KMS-11 (cell line): ENCODE results near the gene SLC24A3.

Experiments used
- H2AFZ ChIP-seq: fragments of 200-600 bp; sonication (generic); 2 replicates; pipeline ENCODE4 v1.6.1; 2016; ENCODE audit warnings: antibody characterized with exemption, mixed run types, low read depth
- H3K27ac ChIP-seq: fragments of 200-600 bp; sonication (generic); 2 replicates; pipeline ENCODE4 v1.6.1; 2016; ENCODE audit warnings: mild to moderate bottlenecking, mixed run types
- H3K27me3 ChIP-seq: fragments of 200-600 bp; sonication (generic); 2 replicates; pipeline ENCODE4 v1.6.1; 2017; ENCODE audit warnings: mild to moderate bottlenecking, low read depth, mixed run types, moderate library complexity; ENCODE audit not compliant: insufficient read depth
- H3K36me3 ChIP-seq: fragments of 200-600 bp; sonication (generic); 2 replicates; pipeline ENCODE4 v1.6.1; 2017; ENCODE audit warnings: mild to moderate bottlenecking, mixed run types; ENCODE audit not compliant: insufficient read depth
- H3K4me1 ChIP-seq: fragments of 200-600 bp; sonication (generic); 2 replicates; pipeline ENCODE4 v1.6.1; 2016; ENCODE audit warnings: mild to moderate bottlenecking, low read depth, mixed run types; ENCODE audit not compliant: poor library complexity, severe bottlenecking
- H3K4me2 ChIP-seq: fragments of 200-600 bp; sonication (generic); 2 replicates; pipeline ENCODE4 v1.7.0; 2016; ENCODE audit warnings: mild to moderate bottlenecking, mixed run types
- H3K4me3 ChIP-seq: fragments of 200-600 bp; sonication (generic); IDR thresholded peaks from 2 replicates; pipeline ENCODE4 v1.6.1; 2017; ENCODE audit warnings: low read depth, low read length, mixed read lengths; ENCODE audit not compliant: insufficient read depth
- H3K79me2 ChIP-seq: fragments of 200-600 bp; sonication (generic); 2 replicates; pipeline ENCODE4 v1.6.1; 2016; ENCODE audit warnings: low read depth, mixed run types; ENCODE audit not compliant: insufficient read depth
- H3K9ac ChIP-seq: fragments of 200-600 bp; sonication (generic); 2 replicates; pipeline ENCODE4 v1.6.1; 2016; ENCODE audit warnings: mild to moderate bottlenecking, mixed run types
- H4K20me1 ChIP-seq: fragments of 200-600 bp; sonication (generic); 2 replicates; pipeline ENCODE4 v1.6.1; 2016; ENCODE audit warnings: mild to moderate bottlenecking, mixed run types; ENCODE audit not compliant: insufficient read depth
- TF ChIP-seq, protein P1 (sequence below): fragments of 200-600 bp; sonication (generic); conservative IDR thresholded peaks from 2 replicates; pipeline ENCODE4 v1.6.1; 2017; ENCODE audit warnings: low read depth, mild to moderate bottlenecking, antibody characterized with exemption, low read length, moderate library complexity, mixed read lengths

SLC24A3 gene

DNA sequence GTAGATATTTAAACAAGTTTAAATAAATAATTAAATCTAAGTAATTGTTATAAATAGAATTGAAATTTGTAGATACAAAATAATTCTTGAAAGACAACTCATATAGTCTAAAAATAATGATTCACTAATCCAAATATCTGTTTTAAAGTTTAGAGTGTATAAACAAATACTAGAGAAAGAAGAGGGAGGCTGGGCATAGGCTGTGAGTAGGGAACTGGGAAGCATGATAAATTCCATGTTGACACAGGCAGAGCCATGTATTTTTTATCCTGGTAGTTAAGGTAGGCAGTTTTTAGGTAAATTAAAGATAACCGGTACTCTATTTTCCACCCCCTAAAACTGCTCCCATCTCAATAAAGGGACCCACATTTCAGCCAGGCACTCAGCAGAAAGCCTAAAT is 534.0 kb downstream of the SLC24A3 start:
- no peak overlapping the region for H3K9ac ChIP-seq
- H3K4me1 ChIP-seq: no peaks in the 10 kb centered on the region
- no peak overlapping the region for H3K27ac ChIP-seq
- H2AFZ ChIP-seq: no peak overlapping the region
- TF ChIP-seq, protein P1, sequence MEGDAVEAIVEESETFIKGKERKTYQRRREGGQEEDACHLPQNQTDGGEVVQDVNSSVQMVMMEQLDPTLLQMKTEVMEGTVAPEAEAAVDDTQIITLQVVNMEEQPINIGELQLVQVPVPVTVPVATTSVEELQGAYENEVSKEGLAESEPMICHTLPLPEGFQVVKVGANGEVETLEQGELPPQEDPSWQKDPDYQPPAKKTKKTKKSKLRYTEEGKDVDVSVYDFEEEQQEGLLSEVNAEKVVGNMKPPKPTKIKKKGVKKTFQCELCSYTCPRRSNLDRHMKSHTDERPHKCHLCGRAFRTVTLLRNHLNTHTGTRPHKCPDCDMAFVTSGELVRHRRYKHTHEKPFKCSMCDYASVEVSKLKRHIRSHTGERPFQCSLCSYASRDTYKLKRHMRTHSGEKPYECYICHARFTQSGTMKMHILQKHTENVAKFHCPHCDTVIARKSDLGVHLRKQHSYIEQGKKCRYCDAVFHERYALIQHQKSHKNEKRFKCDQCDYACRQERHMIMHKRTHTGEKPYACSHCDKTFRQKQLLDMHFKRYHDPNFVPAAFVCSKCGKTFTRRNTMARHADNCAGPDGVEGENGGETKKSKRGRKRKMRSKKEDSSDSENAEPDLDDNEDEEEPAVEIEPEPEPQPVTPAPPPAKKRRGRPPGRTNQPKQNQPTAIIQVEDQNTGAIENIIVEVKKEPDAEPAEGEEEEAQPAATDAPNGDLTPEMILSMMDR: no peak
- no peaks in the 10 kb centered on the region for H4K20me1 ChIP-seq
- H3K4me2 ChIP-seq: no peak overlapping the region
- no peaks in the 10 kb centered on the region for H3K79me2 ChIP-seq
- no peaks in the 10 kb centered on the region for H3K27me3 ChIP-seq
- no peaks in the 10 kb centered on the region for H3K36me3 ChIP-seq
- no peak overlapping the region for H3K4me3 ChIP-seq

DNA sequence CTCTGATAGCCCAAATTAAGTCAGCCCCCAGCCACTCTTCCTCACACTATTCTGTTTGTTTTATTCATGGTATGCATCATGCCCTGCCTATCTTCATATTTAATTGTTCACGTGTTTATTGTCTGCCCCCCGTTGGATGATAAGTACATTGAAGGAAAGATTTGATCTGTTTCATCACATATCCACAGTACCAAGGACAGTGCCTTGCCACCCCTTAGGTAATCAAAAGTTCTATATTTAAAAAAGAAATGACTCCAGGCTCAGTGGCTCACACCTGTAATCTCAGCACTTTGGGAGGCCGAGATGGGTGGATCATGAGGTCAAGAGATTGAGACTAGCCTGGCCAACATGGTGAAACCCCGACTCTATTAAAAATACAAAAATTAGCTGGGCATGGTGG is 535.5 kb downstream of the SLC24A3 start:
- TF ChIP-seq, protein P1: no peak
- Histone ChIP-seq H3K36me3 (no peaks in the 10 kb centered on the region), H3K27me3 (no peaks in the 10 kb centered on the region), H3K9ac (no peak overlapping the region), H3K4me1 (no peaks in the 10 kb centered on the region), H3K4me3 (no peak overlapping the region), H3K79me2 (no peaks in the 10 kb centered on the region), H4K20me1 (no peaks in the 10 kb centered on the region), H3K27ac (no peak overlapping the region), H3K4me2 (no peak overlapping the region), H2AFZ (no peak overlapping the region)

DNA sequence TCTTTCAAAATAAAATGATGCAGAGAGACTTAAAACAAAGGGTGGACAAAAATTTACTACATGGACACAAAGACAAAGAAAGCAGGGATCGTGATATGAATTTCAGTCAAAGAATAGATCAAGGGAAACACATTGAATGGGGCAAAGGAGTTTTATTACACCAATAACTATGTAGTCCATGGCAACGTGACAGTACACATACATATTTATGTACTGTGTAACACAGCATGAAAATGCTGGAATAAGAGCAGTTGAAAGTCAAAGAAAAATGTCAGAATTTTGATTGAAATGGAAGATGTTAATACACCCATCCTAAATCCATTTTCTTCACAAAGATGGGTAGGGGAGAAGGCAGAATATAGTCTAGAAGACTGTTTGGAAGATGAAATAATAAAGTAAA is 536.2 kb downstream of the SLC24A3 start:
- Histone ChIP-seq H3K4me2 (no peak overlapping the region), H3K36me3 (no peaks in the 10 kb centered on the region), H3K9ac (no peak overlapping the region), H2AFZ (no peak overlapping the region), H3K27me3 (no peaks in the 10 kb centered on the region), H3K4me1 (no peaks in the 10 kb centered on the region), H3K79me2 (no peaks in the 10 kb centered on the region), H3K4me3 (no peak overlapping the region), H4K20me1 (no peaks in the 10 kb centered on the region), H3K27ac (no peak overlapping the region)
- TF ChIP-seq, protein P1: no peak

DNA sequence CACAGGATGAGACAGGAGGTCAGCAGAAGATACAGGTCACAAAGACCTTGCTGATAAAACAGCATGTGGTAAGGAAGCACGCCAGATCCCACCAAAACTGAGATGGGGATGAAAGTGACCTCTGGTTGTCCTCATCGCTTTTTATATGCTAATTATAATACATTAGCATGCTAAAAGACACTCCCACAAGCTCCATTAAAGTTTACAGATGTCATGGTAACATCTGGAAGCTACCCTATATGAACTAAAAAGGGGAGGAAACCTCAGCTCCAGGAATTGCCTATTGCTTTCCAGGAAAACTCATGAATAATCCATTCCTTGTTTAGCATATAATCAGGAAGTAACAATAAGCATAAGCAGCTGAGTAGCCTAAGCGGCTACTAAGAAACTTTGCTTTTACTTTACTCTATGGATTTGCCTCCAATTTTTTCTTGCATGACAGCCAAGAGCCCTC is 537.2 kb downstream of the SLC24A3 start:
- no peaks in the 10 kb centered on the region for H3K79me2 ChIP-seq
- TF ChIP-seq, protein P1: no peak
- no peaks in the 10 kb centered on the region for H3K27me3 ChIP-seq
- no peak overlapping the region for H3K27ac ChIP-seq
- no peak overlapping the region for H3K4me2 ChIP-seq
- no peaks in the 10 kb centered on the region for H3K36me3 ChIP-seq
- no peaks in the 10 kb centered on the region for H4K20me1 ChIP-seq
- no peaks in the 10 kb centered on the region for H3K4me1 ChIP-seq
- H2AFZ ChIP-seq: no peak overlapping the region
- no peak overlapping the region for H3K9ac ChIP-seq
- no peak overlapping the region for H3K4me3 ChIP-seq
